CD8-positive, alpha-beta memory T cell (primary cell): ENCODE data around the gene GARIN5B. TPM values are rescaled to one million over a fixed set of nuclear protein-coding genes. Genes with fewer than 3 reads are reported as not detected.

Experiments
- CTCF ChIA-PET: fragments of 350-600 bp; sonication (Branson Sonifier 250); formaldehyde crosslinking; loops from one replicate; lab custom pipeline; 2021; ENCODE audit warnings: antibody characterized with exemption; lab: Charles Lee
- POLR2A ChIA-PET: fragments of 350-600 bp; sonication (Branson Sonifier 250); formaldehyde crosslinking; loops from one replicate; lab custom pipeline; 2021; ENCODE audit warnings: antibody characterized with exemption; lab: Charles Lee
- DNase-seq, 5 donors: peaks; one replicate each; pipeline versions ENCODE4 v3.0.0 to v3.0.0-alpha.2; 2020 to 2022; ENCODE audit warnings: mixed read lengths in 1 of 5
- H3K27ac ChIP-seq: one replicate; pipeline ENCODE4 v1.7.0; 2013; ENCODE audit warnings: low read depth, mild to moderate bottlenecking, low read length, moderate library complexity
- H3K27me3 ChIP-seq: 2 replicates; pipeline ENCODE4 v1.7.0; 2013; ENCODE audit warnings: low read length, mild to moderate bottlenecking; ENCODE audit not compliant: insufficient read depth, poor library complexity, severe bottlenecking
- H3K36me3 ChIP-seq: 2 replicates; pipeline ENCODE4 v1.7.0; 2013; ENCODE audit warnings: mild to moderate bottlenecking, low read length, moderate library complexity; ENCODE audit not compliant: insufficient read depth
- H3K4me1 ChIP-seq: 2 replicates; pipeline ENCODE4 v1.7.0; 2013; ENCODE audit warnings: mild to moderate bottlenecking, low read length, moderate library complexity; ENCODE audit not compliant: insufficient read depth
- H3K4me3 ChIP-seq: 2 replicates; pipeline ENCODE4 v1.7.0; 2013; ENCODE audit warnings: mild to moderate bottlenecking, low read length
- H3K9me3 ChIP-seq: 2 replicates; pipeline ENCODE4 v1.7.0; 2013; ENCODE audit warnings: mild to moderate bottlenecking, low read length
- H3K27ac Mint-ChIP-seq, 8 donors: one replicate each; pipeline ENCODE4 v1.8.0; 2020 to 2021; ENCODE audit warnings: mixed read lengths in 8 of 8, mild to moderate bottlenecking in 6 of 8, inconsistent platforms in 3 of 8, moderate library complexity in 3 of 8
- H3K27me3 Mint-ChIP-seq, 2 donors: one replicate each; pipeline ENCODE4 v1.8.0; 2020 to 2021; ENCODE audit warnings: mixed read lengths in 2 of 2, mild to moderate bottlenecking in 1 of 2, moderate library complexity in 1 of 2
- H3K36me3 Mint-ChIP-seq, 3 donors: one replicate each; pipeline ENCODE4 v1.8.0; 2020 to 2021; ENCODE audit warnings: mixed read lengths in 3 of 3, inconsistent platforms in 1 of 3, mild to moderate bottlenecking in 1 of 3
- H3K4me1 Mint-ChIP-seq, 3 donors: one replicate each; pipeline ENCODE4 v1.8.0; 2020 to 2021; ENCODE audit warnings: mixed read lengths in 3 of 3, inconsistent platforms in 1 of 3, mild to moderate bottlenecking in 1 of 3
- H3K4me3 Mint-ChIP-seq, 7 donors: one replicate each; pipeline ENCODE4 v1.8.0; 2020 to 2021; ENCODE audit warnings: mixed read lengths in 7 of 7, mild to moderate bottlenecking in 6 of 7, moderate library complexity in 4 of 7, inconsistent platforms in 2 of 7
- H3K9me3 Mint-ChIP-seq, 5 donors: one replicate each; pipeline ENCODE4 v1.8.0; 2020 to 2022; ENCODE audit warnings: mixed read lengths in 5 of 5, mild to moderate bottlenecking in 3 of 5, moderate library complexity in 2 of 5, inconsistent platforms in 1 of 5
- polyA plus RNA-seq: library from polyadenylated mRNA; unstranded; fragments of 300-500 nt; fragmentation: Illumina TruSeq; gene quantifications from one replicate; pipeline ENCODE4 v1.2.3, GENCODE V29; 2021
- total RNA-seq, 2 experiments: library from RNA; stranded (reverse); gene quantifications; one replicate each; pipeline ENCODE4 v1.2.3, GENCODE V29; 2021

GARIN5B gene
- total and polyA plus RNA-seq, 3 experiments from 2014 or later, result not detected

- no peak overlapping the region for H3K4me3 ChIP-seq
- CTCF ChIA-PET, result interaction anchor here (1.4 to 1.6 kb wide), 2 partner anchors 9 to 10 kb away, joined by 3 to 4 read pairs; partner anchors contain the start of gene TMEM238
- DNase-seq, result no peak
- Mint-ChIP-seq H3K27me3 (peaks cover 0 to 3% of the 10 kb centered on the region in 2 donors), H3K4me1 (peaks cover 26 to 44% (median 33%) of the 10 kb centered on the region in 3 donors), H3K9me3 (no peaks in the 10 kb centered on the region), H3K4me3 (no peak overlapping the region), H3K36me3 (peaks cover 0 to 45% (median 0%) of the 10 kb centered on the region in 3 donors), H3K27ac (peak overlapping the region in 1 of 8 donors; percentile 58)
- POLR2A ChIA-PET, result no interaction called here
- H3K27me3 ChIP-seq, result no peaks in the 10 kb centered on the region
- no peaks in the 10 kb centered on the region for H3K9me3 ChIP-seq
- peaks cover 21% of the 10 kb centered on the region for H3K4me1 ChIP-seq
- H3K27ac ChIP-seq, result no peak overlapping the region
- peaks cover 10% of the 10 kb centered on the region for H3K36me3 ChIP-seq
Measured at GRCh38 chr19:55392820-55393761, 30.0 kb upstream of the GARIN5B start.

GRCh38 chr19:55391702-55392615 lies 28.9 kb upstream of the GARIN5B start:
- H3K36me3 Mint-ChIP-seq, result peaks cover 0 to 56% (median 0%) of the 10 kb centered on the region in 3 donors
- peaks cover 22% of the 10 kb centered on the region for H3K36me3 ChIP-seq
- CTCF ChIA-PET, result interaction anchor here (1.7 kb wide), 1 partner anchor 90 kb away, joined by 4 read pairs; no protein-coding TSS in a partner anchor
- no peaks in the 10 kb centered on the region for H3K9me3 Mint-ChIP-seq
- H3K27me3 Mint-ChIP-seq, result peaks cover 0 to 3% of the 10 kb centered on the region in 2 donors
- H3K9me3 ChIP-seq, result no peaks in the 10 kb centered on the region
- peak overlapping the region in 1 of 7 donors; percentile 40 for H3K4me3 Mint-ChIP-seq
- H3K27me3 ChIP-seq, result no peaks in the 10 kb centered on the region
- H3K4me1 Mint-ChIP-seq, result peaks cover 35 to 50% (median 41%) of the 10 kb centered on the region in 3 donors
- POLR2A ChIA-PET, result interaction anchor here (1.0 to 1.8 kb wide), 2 partner anchors 8 to 15 kb away, joined by 3 to 10 read pairs; partner anchors contain the start of gene UBE2S
- no peak overlapping the region for H3K27ac ChIP-seq
- DNase-seq, result no peak
- peak overlapping the region in 1 of 8 donors; percentile 99 for H3K27ac Mint-ChIP-seq
- H3K4me3 ChIP-seq, result no peak overlapping the region
- H3K4me1 ChIP-seq, result peaks cover 33% of the 10 kb centered on the region

- ChIA-PET CTCF (interaction anchor here (1.0 to 1.7 kb wide), 2 partner anchors 9 to 90 kb away, joined by 3 to 4 read pairs; no protein-coding TSS in a partner anchor), POLR2A (interaction anchor here (1.0 to 1.8 kb wide), 2 partner anchors 9 to 16 kb away, joined by 3 to 10 read pairs; partner anchors contain the start of gene UBE2S)
- peaks cover 0 to 3% of the 10 kb centered on the region in 2 donors for H3K27me3 Mint-ChIP-seq
- no peak overlapping the region for H3K4me3 ChIP-seq
- no peaks in the 10 kb centered on the region for H3K9me3 Mint-ChIP-seq
- H3K36me3 ChIP-seq, result peaks cover 28% of the 10 kb centered on the region
- peaks cover 39% of the 10 kb centered on the region for H3K4me1 ChIP-seq
- H3K36me3 Mint-ChIP-seq, result peaks cover 0 to 64% (median 4%) of the 10 kb centered on the region in 3 donors
- peak overlapping the region in 1 of 7 donors; percentile 89 for H3K4me3 Mint-ChIP-seq
- no peaks in the 10 kb centered on the region for H3K27me3 ChIP-seq
- peaks cover 42 to 57% (median 48%) of the 10 kb centered on the region in 3 donors for H3K4me1 Mint-ChIP-seq
- H3K27ac ChIP-seq, result no peak overlapping the region
- no peak for DNase-seq
- H3K27ac Mint-ChIP-seq, result peak overlapping the region in 3 of 8 donors; percentile 22 to 99 (median 37)
- H3K9me3 ChIP-seq, result no peaks in the 10 kb centered on the region
Measured at GRCh38 chr19:55391191-55391670, 28.2 kb upstream of the GARIN5B start.

GRCh38 chr19:55390461-55390880 lies 27.4 kb upstream of the GARIN5B start:
- ChIA-PET POLR2A (interaction anchor here (1.8 to 2.1 kb wide), 2 partner anchors 16 to 17 kb away, joined by 10 to 12 read pairs; partner anchors contain the start of gene UBE2S), CTCF (interaction anchor here (1.0 to 1.7 kb wide), 6 partner anchors 10 to 249 kb away, joined by 3 to 5 read pairs (median 4); partner anchors contain the start of gene HSPBP1)
- H3K27me3 ChIP-seq, result no peaks in the 10 kb centered on the region
- DNase-seq, result no peak
- no peaks in the 10 kb centered on the region for H3K9me3 ChIP-seq
- Mint-ChIP-seq H3K9me3 (no peaks in the 10 kb centered on the region), H3K4me1 (peaks cover 42 to 61% (median 52%) of the 10 kb centered on the region in 3 donors), H3K36me3 (peaks cover 3 to 71% (median 5%) of the 10 kb centered on the region in 3 donors), H3K4me3 (peak overlapping the region in 2 of 7 donors; percentile 9 to 89), H3K27ac (peak overlapping the region in 7 of 8 donors; percentile 17 to 99 (median 49)), H3K27me3 (peaks cover 0 to 7% of the 10 kb centered on the region in 2 donors)
- H3K36me3 ChIP-seq, result peaks cover 28% of the 10 kb centered on the region
- H3K4me3 ChIP-seq, result no peak overlapping the region
- no peak overlapping the region for H3K27ac ChIP-seq
- H3K4me1 ChIP-seq, result peaks cover 39% of the 10 kb centered on the region

- peaks cover 44% of the 10 kb centered on the region for H3K4me1 ChIP-seq
Measured at GRCh38 chr19:55389386-55390317, 26.6 kb upstream of the GARIN5B start.

GRCh38 chr19:55387736-55388497 lies 24.9 kb upstream of the GARIN5B start:
- Mint-ChIP-seq H3K36me3 (peaks cover 3 to 70% (median 5%) of the 10 kb centered on the region in 3 donors), H3K4me1 (peaks cover 52 to 78% (median 65%) of the 10 kb centered on the region in 3 donors), H3K27ac (peak overlapping the region; percentile 51 to 100 (median 99)), H3K27me3 (peaks cover 0 to 10% of the 10 kb centered on the region in 2 donors), H3K9me3 (no peaks in the 10 kb centered on the region), H3K4me3 (peak overlapping the region; percentile 97 to 100 (median 99))
- no peaks in the 10 kb centered on the region for H3K27me3 ChIP-seq
- ChIA-PET CTCF (interaction anchor here (1.2 kb wide), 1 partner anchor 30 kb away, joined by 5 read pairs; no protein-coding TSS in a partner anchor), POLR2A (interaction anchor here (2.1 to 2.6 kb wide), 2 partner anchors 19 kb away, joined by 12 to 14 read pairs; partner anchors contain the start of gene UBE2S)
- DNase-seq, result no peak
- H3K4me1 ChIP-seq, result peaks cover 54% of the 10 kb centered on the region
- no peaks in the 10 kb centered on the region for H3K9me3 ChIP-seq
- peaks cover 28% of the 10 kb centered on the region for H3K36me3 ChIP-seq
- peak overlapping the region; percentile 99 for H3K27ac ChIP-seq
- H3K4me3 ChIP-seq, result peak overlapping the region; percentile 99

More at GRCh38 chr19:55389386-55390317, 26.6 kb upstream of the GARIN5B start:
- Mint-ChIP-seq H3K36me3 (peaks cover 3 to 73% (median 5%) of the 10 kb centered on the region in 3 donors), H3K27me3 (peaks cover 0 to 10% of the 10 kb centered on the region in 2 donors), H3K9me3 (no peaks in the 10 kb centered on the region), H3K4me3 (peak overlapping the region in 5 of 7 donors; percentile 11 to 98 (median 34)), H3K4me1 (peaks cover 49 to 67% (median 56%) of the 10 kb centered on the region in 3 donors), H3K27ac (peak overlapping the region; percentile 33 to 99 (median 62))
- Histone ChIP-seq H3K4me3 (no peak overlapping the region), H3K36me3 (peaks cover 28% of the 10 kb centered on the region), H3K9me3 (no peaks in the 10 kb centered on the region), H3K27ac (no peak overlapping the region), H3K27me3 (no peaks in the 10 kb centered on the region)
- POLR2A ChIA-PET, result interaction anchor here (0.6 to 2.1 kb wide), 2 partner anchors 16 to 17 kb away, joined by 11 to 12 read pairs; partner anchors contain the start of gene UBE2S
- CTCF ChIA-PET, result interaction anchor here (1.0 to 1.7 kb wide), 7 partner anchors 11 to 248 kb away, joined by 3 to 5 read pairs (median 4); partner anchors contain the start of gene HSPBP1
- DNase-seq, result no peak
